PC-3 (cell line): ENCODE measurements around the gene ACP3. TPM values are rescaled to one million over a fixed set of nuclear protein-coding genes. Genes with fewer than 3 reads are reported as not detected.

ENCODE experiments used
- ATAC-seq: fragments of 200-7000 bp; cut with Tn5 transposase; 2 replicates; pipeline ENCODE4 v1.9.1; 2020; ENCODE audit warnings: mild to moderate bottlenecking, moderate library complexity
- BruUV-seq: library from RNA; stranded (reverse); fragments of 400-500 nt; replicated peaks from 2 replicates; lab custom pipeline; 2021; lab: Mats Ljungman, UMichigan
- CTCF ChIA-PET: fragments of 300-600 bp; sonication (Branson Sonifier 250); formaldehyde crosslinking; loops from one replicate; lab custom pipeline; 2022; ENCODE audit warnings: antibody characterized with exemption; lab: Charles Lee
- POLR2A ChIA-PET: fragments of 300-600 bp; sonication (Branson Sonifier 250); formaldehyde crosslinking; loops from one replicate; lab custom pipeline; 2022; ENCODE audit warnings: antibody characterized with exemption; ENCODE audit not compliant: unreplicated experiment; lab: Charles Lee
- DNase-seq: peaks from one replicate; pipeline ENCODE4 v3.0.0-alpha.2; 2015
- H2AFZ ChIP-seq: fragments of 300-600 bp; sonication (generic); 2 replicates; pipeline ENCODE4 v1.6.0; 2016; ENCODE audit warnings: antibody characterized with exemption, low read length
- H3F3A ChIP-seq: fragments of 300-600 bp; sonication (generic); one replicate; pipeline ENCODE4 v1.6.0; 2017; ENCODE audit warnings: antibody characterized with exemption, low read length, control low read depth, mild to moderate bottlenecking; ENCODE audit not compliant: unreplicated experiment
- H3K27ac ChIP-seq: fragments of 300-600 bp; sonication (generic); 2 replicates; pipeline ENCODE4 v1.5.1; 2016; ENCODE audit warnings: mild to moderate bottlenecking, low read length
- H3K27me3 ChIP-seq: fragments of 300-600 bp; sonication (generic); 2 replicates; pipeline ENCODE4 v1.6.1; 2016; ENCODE audit warnings: low read length, mixed read lengths
- H3K36me3 ChIP-seq: fragments of 300-600 bp; sonication (generic); 2 replicates; pipeline ENCODE4 v1.6.1; 2016; ENCODE audit warnings: low read depth, mixed run types, low read length, mixed read lengths
- H3K4me1 ChIP-seq: fragments of 300-600 bp; sonication (generic); 2 replicates; pipeline ENCODE4 v1.5.1; 2016; ENCODE audit warnings: low read length; ENCODE audit not compliant: insufficient read depth
- H3K4me2 ChIP-seq: fragments of 300-600 bp; sonication (generic); 2 replicates; pipeline ENCODE4 v1.6.0; 2016; ENCODE audit warnings: low read length
- H3K4me3 ChIP-seq: fragments of 300-600 bp; sonication (generic); 2 replicates; pipeline ENCODE4 v1.5.1; 2016; ENCODE audit warnings: mild to moderate bottlenecking, low read length, mixed read lengths
- H3K79me2 ChIP-seq: fragments of 300-600 bp; sonication (generic); 2 replicates; pipeline ENCODE4 v1.6.1; 2017; ENCODE audit warnings: low read length, mixed read lengths
- H3K9ac ChIP-seq: fragments of 300-600 bp; sonication (generic); 2 replicates; pipeline ENCODE4 v1.6.0; 2016; ENCODE audit warnings: mild to moderate bottlenecking, low read length
- H3K9me2 ChIP-seq: fragments of 300-600 bp; sonication (generic); replicated peaks from 2 replicates; pipeline ENCODE4 v1.6.1; 2016; ENCODE audit warnings: mixed run types, low read length, mixed read lengths
- H3K9me3 ChIP-seq: fragments of 300-600 bp; sonication (generic); 2 replicates; pipeline ENCODE4 v1.6.1; 2016; ENCODE audit warnings: low read length, mixed read lengths
- H4K20me1 ChIP-seq: fragments of 300-600 bp; sonication (generic); 2 replicates; pipeline ENCODE4 v1.6.1; 2016; ENCODE audit warnings: low read length, mixed read lengths
- EZH2 ChIP-seq: fragments of 300-600 bp; sonication (generic); IDR thresholded peaks from one replicate; pipeline ENCODE4 v1.6.1; 2017; ENCODE audit warnings: antibody characterized with exemption, mild to moderate bottlenecking, low read length; ENCODE audit not compliant: unreplicated experiment
- EZH2phosphoT487 ChIP-seq: fragments of 300-600 bp; sonication (generic); IDR thresholded peaks from 2 replicates; pipeline ENCODE4 v1.6.1; 2018; ENCODE audit warnings: mild to moderate bottlenecking, antibody characterized with exemption, low read length, borderline replicate concordance
- intact Hi-C: fragments of 100-400 bp; cut with micrococcal nuclease; formaldehyde crosslinking; loops from 2 replicates; pipeline ENCODE4 v1.9.0; 2023
- total RNA-seq: library from RNA; depleted of rRNA; stranded (reverse); fragments of >200 nt; gene quantifications from 2 replicates; pipeline ENCODE4 v1.2.3, GENCODE V29; 2014
- TF ChIP-seq, protein P1 (sequence below): fragments of 300-600 bp; sonication (generic); conservative IDR thresholded peaks from 2 replicates; pipeline ENCODE4 v1.5.1; 2017; ENCODE audit warnings: antibody characterized with exemption, low read depth, mild to moderate bottlenecking, low read length

ACP3 gene
- total RNA-seq, 1 experiment from 2014 or later = 0.15 TPM

GRCh38 chr3:132405188-132405587 is 88.0 kb downstream of the ACP3 start:
- no peaks in the 10 kb centered on the region for H3K79me2 ChIP-seq
- TF ChIP-seq, protein P1, sequence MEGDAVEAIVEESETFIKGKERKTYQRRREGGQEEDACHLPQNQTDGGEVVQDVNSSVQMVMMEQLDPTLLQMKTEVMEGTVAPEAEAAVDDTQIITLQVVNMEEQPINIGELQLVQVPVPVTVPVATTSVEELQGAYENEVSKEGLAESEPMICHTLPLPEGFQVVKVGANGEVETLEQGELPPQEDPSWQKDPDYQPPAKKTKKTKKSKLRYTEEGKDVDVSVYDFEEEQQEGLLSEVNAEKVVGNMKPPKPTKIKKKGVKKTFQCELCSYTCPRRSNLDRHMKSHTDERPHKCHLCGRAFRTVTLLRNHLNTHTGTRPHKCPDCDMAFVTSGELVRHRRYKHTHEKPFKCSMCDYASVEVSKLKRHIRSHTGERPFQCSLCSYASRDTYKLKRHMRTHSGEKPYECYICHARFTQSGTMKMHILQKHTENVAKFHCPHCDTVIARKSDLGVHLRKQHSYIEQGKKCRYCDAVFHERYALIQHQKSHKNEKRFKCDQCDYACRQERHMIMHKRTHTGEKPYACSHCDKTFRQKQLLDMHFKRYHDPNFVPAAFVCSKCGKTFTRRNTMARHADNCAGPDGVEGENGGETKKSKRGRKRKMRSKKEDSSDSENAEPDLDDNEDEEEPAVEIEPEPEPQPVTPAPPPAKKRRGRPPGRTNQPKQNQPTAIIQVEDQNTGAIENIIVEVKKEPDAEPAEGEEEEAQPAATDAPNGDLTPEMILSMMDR = no peak
- TF ChIP-seq EZH2 = no peak
- TF ChIP-seq EZH2phosphoT487 = no peak
- no peak overlapping the region for H3K4me2 ChIP-seq
- ChIA-PET POLR2A (no interaction called here), CTCF (no interaction called here)
- no peak overlapping the region for H3K27ac ChIP-seq
- H2AFZ ChIP-seq = no peak overlapping the region
- H3K27me3 ChIP-seq = no peaks in the 10 kb centered on the region
- no peak overlapping the region for H3K4me3 ChIP-seq
- no peaks in the 10 kb centered on the region for H4K20me1 ChIP-seq
- no peaks in the 10 kb centered on the region for H3K36me3 ChIP-seq
- no peak overlapping the region for H3K9ac ChIP-seq
- H3F3A ChIP-seq = no peaks in the 10 kb centered on the region
- no peaks in the 10 kb centered on the region for H3K9me2 ChIP-seq
- BruUV-seq = no TSS peak
- H3K9me3 ChIP-seq = no peaks in the 10 kb centered on the region
- DNase-seq = no peak
- no peaks in the 10 kb centered on the region for H3K4me1 ChIP-seq
- no peak for ATAC-seq
- intact Hi-C loops = no loop called here

GRCh38 chr3:132405609-132406299 is 88.5 kb downstream of the ACP3 start:
- DNase-seq = no peak
- intact Hi-C loops = no loop called here
- Histone ChIP-seq H3K79me2 (no peaks in the 10 kb centered on the region), H3K36me3 (no peaks in the 10 kb centered on the region), H2AFZ (no peak overlapping the region), H3K4me1 (no peaks in the 10 kb centered on the region), H3F3A (no peaks in the 10 kb centered on the region), H3K27ac (no peak overlapping the region), H4K20me1 (no peaks in the 10 kb centered on the region), H3K27me3 (no peaks in the 10 kb centered on the region), H3K9me3 (no peaks in the 10 kb centered on the region), H3K4me2 (no peak overlapping the region), H3K9me2 (no peaks in the 10 kb centered on the region), H3K4me3 (no peak overlapping the region), H3K9ac (no peak overlapping the region)
- ChIA-PET CTCF (interaction anchor here (0.6 kb wide), 1 partner anchor 8 kb away, joined by 3 read pairs; no protein-coding TSS in a partner anchor), POLR2A (no interaction called here)
- no peak for TF ChIP-seq EZH2phosphoT487
- no peak for TF ChIP-seq EZH2
- TF ChIP-seq, protein P1 = no peak
- no peak for ATAC-seq
- no TSS peak for BruUV-seq

DNA sequence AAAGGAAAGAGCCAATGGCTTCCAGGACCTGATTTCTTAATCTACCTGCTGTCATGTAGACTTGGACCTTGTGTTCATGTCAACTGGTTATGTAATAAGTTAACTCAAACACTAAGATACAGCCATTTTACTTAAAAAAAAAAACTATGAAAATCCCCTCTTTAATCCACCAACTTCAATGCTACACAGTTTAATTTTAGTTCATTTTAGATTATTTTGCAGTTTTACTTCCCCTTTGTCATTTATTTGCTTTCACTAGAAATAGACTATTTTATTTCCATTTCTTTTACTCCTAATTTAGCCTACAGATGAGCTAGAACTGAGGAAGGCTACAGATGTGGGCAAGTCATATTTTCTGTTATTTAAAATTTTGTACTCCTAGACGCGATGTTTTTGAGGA is 89.4 kb downstream of the ACP3 start:
- Histone ChIP-seq H3K4me3 (no peak overlapping the region), H3F3A (no peaks in the 10 kb centered on the region), H4K20me1 (no peaks in the 10 kb centered on the region), H3K27me3 (no peaks in the 10 kb centered on the region), H3K9me3 (no peaks in the 10 kb centered on the region), H2AFZ (no peak overlapping the region), H3K9me2 (no peaks in the 10 kb centered on the region), H3K9ac (no peak overlapping the region), H3K4me2 (no peak overlapping the region), H3K27ac (no peak overlapping the region), H3K36me3 (no peaks in the 10 kb centered on the region), H3K79me2 (no peaks in the 10 kb centered on the region), H3K4me1 (no peaks in the 10 kb centered on the region)
- intact Hi-C loops = no loop called here
- ChIA-PET POLR2A (no interaction called here), CTCF (interaction anchor here (0.6 kb wide), 1 partner anchor 9 kb away, joined by 3 read pairs; no protein-coding TSS in a partner anchor)
- TF ChIP-seq EZH2phosphoT487 (no peak), EZH2 (no peak)
- TF ChIP-seq, protein P1 = no peak
- ATAC-seq (no peak), DNase-seq (no peak)
- BruUV-seq = no TSS peak
